Ishikawa (cell line): ENCODE measurements around the gene AFP.

Experiments used
- CEBPB ChIP-seq: IDR thresholded peaks from 2 replicates; pipeline ENCODE4 v1.6.1; 2012
- EP300 ChIP-seq: IDR thresholded peaks from 2 replicates; pipeline ENCODE4 v1.6.1; 2012; ENCODE audit warnings: borderline replicate concordance
- FOXM1 ChIP-seq: IDR thresholded peaks from 2 replicates; pipeline ENCODE4 v1.6.1; 2012; ENCODE audit warnings: low read depth, borderline replicate concordance
- NFIC ChIP-seq: IDR thresholded peaks from 2 replicates; pipeline ENCODE4 v1.6.1; 2012
- RAD21 ChIP-seq: IDR thresholded peaks from 2 replicates; pipeline ENCODE4 v1.6.1; 2012; ENCODE audit warnings: low read depth
- REST ChIP-seq: IDR thresholded peaks from 2 replicates; pipeline ENCODE4 v1.6.1; 2012; ENCODE audit warnings: low read depth, mild to moderate bottlenecking
- TEAD4 ChIP-seq: IDR thresholded peaks from 2 replicates; pipeline ENCODE4 v1.6.1; 2012

DNA sequence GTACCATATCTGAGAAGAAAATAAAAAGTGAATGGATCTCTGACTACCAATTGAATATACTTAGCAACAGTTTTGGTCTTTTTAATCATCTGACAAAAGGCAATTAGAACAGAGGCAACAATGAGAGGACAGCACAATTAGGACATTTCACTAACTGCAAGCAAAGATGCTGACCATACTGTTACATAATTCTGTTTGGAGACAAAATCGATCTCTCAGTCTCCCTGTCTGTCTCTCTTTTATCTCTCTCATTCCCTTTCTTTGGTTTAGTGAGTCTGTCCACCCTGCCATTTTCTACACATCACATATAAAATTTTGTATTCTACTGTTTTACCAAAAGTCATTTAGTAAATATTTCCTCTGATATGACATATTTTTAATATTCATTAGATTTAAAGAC lies 43.3 kb downstream of the AFP start:
- TF ChIP-seq RAD21 (no peak), NFIC (no peak), REST (no peak), CEBPB (no peak), FOXM1 (no peak), TEAD4 (no peak), EP300 (no peak)
